Dendritic cell treated with granulocyte-macrophage colony-stimulating factor and Interleukin-4, amounts not matched to agents 40 ng/mL and 50 ng/mL, for 4 days (primary cell): Measurements from ENCODE around the gene SMIM34.
"Not testable (repeated sequence)": the region's sequence is repeated elsewhere in the genome, so short reads cannot be mapped to it uniquely, and the experiment has no call there.

Experiments
- H3K27ac Mint-ChIP-seq: one replicate; pipeline ENCODE4 v1.8.0; 2022; ENCODE audit warnings: mild to moderate bottlenecking, mixed read lengths
- H3K27me3 Mint-ChIP-seq: one replicate; pipeline ENCODE4 v1.8.0; 2022; ENCODE audit warnings: mild to moderate bottlenecking, mixed read lengths
- H3K36me3 Mint-ChIP-seq: one replicate; pipeline ENCODE4 v1.8.0; 2022; ENCODE audit warnings: low read depth, mixed read lengths
- H3K4me1 Mint-ChIP-seq: one replicate; pipeline ENCODE4 v1.8.0; 2022; ENCODE audit warnings: low read depth, mixed read lengths
- H3K4me3 Mint-ChIP-seq: one replicate; pipeline ENCODE4 v1.8.0; 2022; ENCODE audit warnings: mild to moderate bottlenecking, moderate library complexity, mixed read lengths
- H3K9me3 Mint-ChIP-seq: one replicate; pipeline ENCODE4 v1.8.0; 2022; ENCODE audit warnings: mixed read lengths
- intact Hi-C: fragments of 100-400 bp; cut with micrococcal nuclease; formaldehyde crosslinking; loops from one replicate; pipeline ENCODE4 v1.15.0; 2022

Gene SMIM34, protein sequence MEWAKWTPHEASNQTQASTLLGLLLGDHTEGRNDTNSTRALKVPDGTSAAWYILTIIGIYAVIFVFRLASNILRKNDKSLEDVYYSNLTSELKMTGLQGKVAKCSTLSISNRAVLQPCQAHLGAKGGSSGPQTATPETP

DNA sequence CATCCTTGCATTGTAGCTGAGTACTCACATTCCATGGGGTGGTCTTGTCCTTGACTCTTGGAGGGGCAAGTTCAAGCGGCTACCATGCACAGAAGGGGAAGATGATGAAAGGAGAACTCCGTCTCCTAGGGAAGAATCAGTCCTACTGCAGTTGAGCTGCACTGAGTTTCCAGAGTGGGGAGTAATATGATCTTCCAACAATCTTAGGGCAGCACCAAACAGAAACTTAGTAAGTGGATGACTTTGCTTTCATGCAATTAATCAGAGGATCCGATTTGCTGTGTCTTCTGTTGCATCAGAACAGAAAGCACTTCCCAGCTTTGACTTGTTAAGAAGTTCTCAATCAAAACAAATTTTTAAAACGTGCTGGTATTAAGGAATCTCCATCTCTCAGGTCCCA, at the start of gene SMIM34:
TSS of gene SMIM34 (minus strand) at position 147 of the 400 bp plus-strand sequence. CDS start at position 35, 112 bp downstream.
- H3K27ac Mint-ChIP-seq, H3K4me1 Mint-ChIP-seq, H3K27me3 Mint-ChIP-seq, intact Hi-C loops, H3K36me3 Mint-ChIP-seq, H3K4me3 Mint-ChIP-seq, H3K9me3 Mint-ChIP-seq: not testable (repeated sequence)

DNA sequence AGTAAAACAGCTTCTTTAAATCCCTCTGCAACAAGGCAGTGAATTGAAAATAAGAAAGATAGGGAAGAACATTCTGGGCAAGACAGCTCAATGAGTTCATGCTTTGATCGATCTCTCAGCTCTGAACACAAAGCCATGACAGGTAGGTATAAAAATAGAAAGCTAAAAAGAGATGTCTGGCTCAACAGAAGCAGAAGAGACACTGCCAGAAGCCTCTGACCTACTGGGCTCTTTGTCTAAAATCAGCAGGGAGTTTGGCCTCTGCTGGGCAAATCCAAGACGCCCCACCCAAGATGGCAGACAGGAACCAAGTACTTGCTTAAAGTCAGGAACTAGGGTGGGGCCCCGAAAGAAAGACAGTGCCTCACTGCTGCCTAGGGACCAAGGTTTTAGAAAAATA, 43.6 kb upstream of the SMIM34 start:
- H3K9me3 Mint-ChIP-seq, H3K27me3 Mint-ChIP-seq, H3K27ac Mint-ChIP-seq: not testable (repeated sequence)

DNA sequence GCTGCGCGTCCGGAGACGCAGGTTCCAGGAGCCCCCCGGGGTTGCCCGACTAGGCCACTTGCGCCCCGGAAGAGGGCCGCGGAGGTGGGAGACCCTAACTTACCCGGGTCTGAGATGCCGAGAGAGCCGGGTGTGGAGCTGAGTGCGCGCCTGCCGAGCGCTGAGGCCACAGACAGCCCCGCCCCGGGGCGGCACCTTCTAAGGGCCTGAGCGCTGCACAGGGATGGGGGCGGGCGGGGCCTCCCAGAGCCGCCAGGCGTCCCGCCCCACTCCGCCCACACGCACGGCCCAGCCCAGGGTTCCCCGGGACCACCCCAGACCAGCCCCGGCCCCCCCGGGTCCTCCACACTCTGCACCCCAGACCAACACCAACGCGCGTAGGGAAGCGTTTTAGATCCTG, 35.7 kb upstream of the SMIM34 start:
- H3K36me3 Mint-ChIP-seq, H3K27ac Mint-ChIP-seq, H3K9me3 Mint-ChIP-seq, H3K4me3 Mint-ChIP-seq, intact Hi-C loops, H3K27me3 Mint-ChIP-seq, H3K4me1 Mint-ChIP-seq: not testable (repeated sequence)

More for the DNA sequence above, 43.6 kb upstream of the SMIM34 start:
- intact Hi-C loops, H3K4me3 Mint-ChIP-seq, H3K36me3 Mint-ChIP-seq, H3K4me1 Mint-ChIP-seq: not testable (repeated sequence)

DNA sequence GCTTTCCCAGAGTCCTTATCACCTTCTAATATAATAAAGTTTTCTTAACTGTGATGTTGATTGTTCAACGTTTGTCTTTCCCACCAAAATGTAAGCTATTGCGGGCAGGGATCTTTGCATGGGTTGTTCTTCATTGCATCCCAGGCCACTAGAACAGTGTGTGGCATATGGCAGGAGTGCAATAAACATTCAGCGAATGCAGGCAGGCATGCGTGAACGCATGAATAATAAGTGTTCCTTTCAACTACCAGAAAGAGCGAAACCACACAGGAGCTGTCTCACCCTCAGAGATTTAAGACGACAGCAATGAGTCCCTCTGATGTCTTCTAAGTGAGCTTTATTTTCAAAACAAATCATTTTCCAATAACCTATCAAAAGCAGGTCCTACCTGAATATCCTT, 34.5 kb upstream of the SMIM34 start:
- H3K9me3 Mint-ChIP-seq, H3K4me3 Mint-ChIP-seq, intact Hi-C loops, H3K36me3 Mint-ChIP-seq, H3K27ac Mint-ChIP-seq, H3K27me3 Mint-ChIP-seq, H3K4me1 Mint-ChIP-seq: not testable (repeated sequence)

DNA sequence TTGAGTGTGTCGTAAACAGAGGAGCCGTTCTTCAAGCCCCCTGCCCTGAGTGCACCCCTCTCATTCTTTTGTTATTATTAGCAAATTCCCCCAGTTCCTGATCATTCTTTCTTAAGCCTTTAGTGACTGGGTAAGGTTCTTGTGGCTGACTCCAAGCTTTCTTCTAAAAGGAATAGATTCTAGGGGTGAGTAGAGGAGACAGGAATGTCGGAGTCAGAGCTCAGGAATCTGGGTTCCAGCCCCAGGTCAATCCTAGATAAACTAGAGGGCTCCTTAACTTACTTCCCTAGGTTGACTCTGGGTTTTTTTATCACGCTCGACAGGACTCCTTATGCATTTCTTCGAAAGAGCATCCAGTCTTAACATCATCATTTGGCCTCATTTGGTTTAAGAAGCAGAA, 32.4 kb upstream of the SMIM34 start:
- H3K9me3 Mint-ChIP-seq, H3K4me1 Mint-ChIP-seq, H3K27me3 Mint-ChIP-seq, H3K27ac Mint-ChIP-seq, intact Hi-C loops, H3K4me3 Mint-ChIP-seq, H3K36me3 Mint-ChIP-seq: not testable (repeated sequence)

DNA sequence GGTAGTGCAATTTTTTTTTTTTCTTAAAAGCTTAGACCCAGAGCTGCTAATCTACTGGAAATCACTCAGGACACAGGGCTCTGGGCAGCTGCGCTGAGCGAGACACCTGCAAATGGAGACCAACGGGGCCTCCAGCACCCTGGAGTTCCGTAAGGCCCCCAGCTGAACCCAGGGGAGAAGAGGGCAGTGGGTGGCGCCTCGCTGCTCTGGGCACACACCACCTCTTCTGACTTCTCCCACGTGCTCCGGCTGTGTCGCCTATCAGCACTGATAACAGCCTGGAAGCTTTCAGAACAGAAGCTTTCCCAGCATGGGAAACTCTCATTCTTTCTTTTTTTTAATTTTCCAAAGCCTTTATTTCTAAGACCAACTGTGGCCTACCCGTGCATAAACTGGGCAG, 31.9 kb upstream of the SMIM34 start:
- H3K36me3 Mint-ChIP-seq, intact Hi-C loops, H3K9me3 Mint-ChIP-seq, H3K27me3 Mint-ChIP-seq, H3K4me3 Mint-ChIP-seq, H3K27ac Mint-ChIP-seq, H3K4me1 Mint-ChIP-seq: not testable (repeated sequence)

DNA sequence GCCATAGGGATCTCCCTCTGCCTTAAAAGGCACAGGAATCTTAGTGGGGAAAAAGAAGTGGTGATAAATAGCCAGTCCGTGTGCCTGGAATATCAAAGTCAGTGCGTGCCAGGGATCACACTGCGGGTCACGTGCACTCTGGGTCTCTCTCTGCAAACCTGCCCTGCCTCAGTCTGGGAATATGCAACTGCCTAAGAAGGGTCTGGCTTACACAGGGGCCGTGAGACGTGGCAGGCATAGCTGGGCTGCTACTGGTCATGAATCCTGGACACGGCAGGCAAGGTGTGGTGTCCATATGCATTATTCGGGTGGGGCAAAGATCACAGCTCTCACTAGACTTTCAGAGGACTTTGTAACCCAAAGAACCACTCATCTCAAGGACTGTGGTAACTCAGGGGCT, 23.3 kb upstream of the SMIM34 start:
- intact Hi-C loops, H3K36me3 Mint-ChIP-seq, H3K27me3 Mint-ChIP-seq, H3K4me1 Mint-ChIP-seq, H3K27ac Mint-ChIP-seq, H3K4me3 Mint-ChIP-seq, H3K9me3 Mint-ChIP-seq: not testable (repeated sequence)

DNA sequence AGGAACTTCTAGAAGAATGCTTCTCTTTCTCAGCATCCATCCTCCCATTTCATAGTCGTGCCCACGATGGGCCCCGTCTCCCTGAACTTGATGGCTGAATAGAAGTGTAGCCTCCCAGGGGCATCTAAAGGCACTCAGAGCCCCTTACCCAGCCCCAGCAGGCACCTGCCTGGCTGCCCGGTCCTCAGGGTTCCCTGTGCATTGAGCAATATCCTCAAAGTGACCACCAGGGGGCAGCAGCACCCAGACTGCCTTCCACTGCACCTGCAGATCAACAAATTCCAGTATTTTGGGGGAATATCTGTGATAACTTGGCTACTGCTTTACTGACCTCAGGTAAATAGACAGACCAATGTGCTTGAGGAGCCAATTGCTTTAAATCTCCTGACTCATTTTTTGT, 19.7 kb upstream of the SMIM34 start:
- H3K4me1 Mint-ChIP-seq, H3K9me3 Mint-ChIP-seq, H3K36me3 Mint-ChIP-seq, H3K27me3 Mint-ChIP-seq, intact Hi-C loops, H3K4me3 Mint-ChIP-seq, H3K27ac Mint-ChIP-seq: not testable (repeated sequence)

DNA sequence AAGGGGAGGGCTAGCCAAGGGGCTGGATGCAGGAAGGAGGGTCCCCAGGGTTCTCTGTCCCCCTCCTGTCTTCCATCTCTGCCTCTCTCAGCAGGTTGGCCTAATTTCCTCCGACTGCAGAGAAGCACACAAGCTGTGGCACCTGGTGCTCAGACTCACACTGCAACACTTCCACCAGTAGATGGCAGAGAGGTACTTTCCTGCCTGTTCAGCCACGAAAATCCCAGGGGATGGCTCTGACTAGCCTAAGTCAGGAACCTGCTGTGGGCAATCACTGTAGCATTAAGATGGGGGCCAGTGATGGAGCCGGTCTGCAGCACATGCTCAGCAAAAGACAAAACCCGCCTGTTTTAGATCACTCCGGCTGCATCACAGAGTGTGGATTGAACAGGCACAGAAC, 6.0 kb upstream of the SMIM34 start:
- H3K36me3 Mint-ChIP-seq, H3K4me3 Mint-ChIP-seq, intact Hi-C loops, H3K4me1 Mint-ChIP-seq, H3K27me3 Mint-ChIP-seq, H3K9me3 Mint-ChIP-seq, H3K27ac Mint-ChIP-seq: not testable (repeated sequence)

DNA sequence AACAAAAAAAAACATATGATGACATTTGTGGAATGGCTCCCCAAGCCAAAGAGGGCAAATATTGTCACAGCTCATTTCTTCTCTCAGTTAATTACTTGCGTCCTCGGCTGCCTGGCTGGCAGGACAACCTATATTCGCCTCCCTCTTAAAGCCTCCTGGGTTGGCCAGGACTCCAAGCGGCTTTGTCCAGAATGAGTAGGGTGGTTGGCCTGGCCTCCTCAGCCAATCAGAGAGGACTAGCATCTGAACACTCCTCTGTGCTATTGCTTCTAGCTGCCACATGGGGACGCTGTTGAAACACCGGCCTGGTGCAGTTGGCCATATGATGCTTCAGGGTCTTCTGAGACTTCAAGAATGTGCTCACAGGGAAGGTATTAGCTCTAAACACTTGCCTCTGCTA, 4.7 kb upstream of the SMIM34 start:
- H3K36me3 Mint-ChIP-seq, intact Hi-C loops, H3K9me3 Mint-ChIP-seq, H3K4me1 Mint-ChIP-seq, H3K4me3 Mint-ChIP-seq, H3K27ac Mint-ChIP-seq, H3K27me3 Mint-ChIP-seq: not testable (repeated sequence)

DNA sequence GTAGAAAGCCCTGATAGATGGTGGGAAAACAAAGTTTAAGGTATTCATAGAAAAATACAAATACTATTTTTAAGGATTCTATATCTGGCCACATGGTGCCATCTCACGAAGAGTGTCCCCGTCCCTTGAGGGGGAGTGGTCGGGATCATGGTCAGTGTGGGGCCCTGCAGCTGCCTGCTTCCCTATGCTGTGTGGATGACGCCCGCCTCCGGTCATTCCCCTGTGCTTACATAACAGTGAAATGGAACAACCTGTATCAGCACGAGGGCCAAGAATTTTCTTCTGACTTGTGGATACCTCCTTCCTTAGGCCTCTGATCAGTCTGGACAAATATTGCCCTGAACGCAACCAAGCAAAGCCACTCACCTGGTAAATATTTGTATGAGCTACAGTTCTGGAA, 3.6 kb upstream of the SMIM34 start:
- H3K27me3 Mint-ChIP-seq, H3K4me1 Mint-ChIP-seq, H3K9me3 Mint-ChIP-seq, H3K36me3 Mint-ChIP-seq, H3K4me3 Mint-ChIP-seq, H3K27ac Mint-ChIP-seq, intact Hi-C loops: not testable (repeated sequence)

DNA sequence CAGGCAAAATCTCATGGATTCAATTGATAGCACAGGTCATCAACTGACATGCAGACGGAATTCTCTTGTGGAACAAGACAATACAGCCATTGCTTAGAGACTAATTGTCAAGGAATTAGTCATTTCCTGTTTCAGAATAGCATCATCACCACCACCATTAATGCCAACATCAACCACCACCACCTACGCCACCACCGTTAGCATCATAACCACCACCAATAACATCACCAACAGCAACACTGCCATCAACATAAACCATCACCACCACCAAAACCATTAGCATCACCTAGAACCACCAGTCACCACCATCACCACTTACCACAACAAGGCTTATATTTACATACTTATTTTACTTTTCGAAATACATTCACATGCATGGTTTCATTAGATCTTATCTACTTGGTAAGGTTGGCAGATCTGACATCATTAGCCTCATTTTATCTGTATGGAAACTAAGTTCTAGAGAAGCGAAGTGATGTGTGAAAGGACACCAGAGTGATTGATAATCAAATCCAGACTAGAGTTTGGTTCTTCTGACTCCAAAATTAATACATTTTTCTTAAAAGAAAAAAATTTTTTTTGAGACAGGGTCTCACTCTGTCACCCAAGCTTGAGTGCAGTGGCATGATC, 6.2 kb downstream of the SMIM34 start:
- intact Hi-C loops, H3K27ac Mint-ChIP-seq, H3K36me3 Mint-ChIP-seq, H3K9me3 Mint-ChIP-seq, H3K4me3 Mint-ChIP-seq, H3K4me1 Mint-ChIP-seq, H3K27me3 Mint-ChIP-seq: not testable (repeated sequence)

DNA sequence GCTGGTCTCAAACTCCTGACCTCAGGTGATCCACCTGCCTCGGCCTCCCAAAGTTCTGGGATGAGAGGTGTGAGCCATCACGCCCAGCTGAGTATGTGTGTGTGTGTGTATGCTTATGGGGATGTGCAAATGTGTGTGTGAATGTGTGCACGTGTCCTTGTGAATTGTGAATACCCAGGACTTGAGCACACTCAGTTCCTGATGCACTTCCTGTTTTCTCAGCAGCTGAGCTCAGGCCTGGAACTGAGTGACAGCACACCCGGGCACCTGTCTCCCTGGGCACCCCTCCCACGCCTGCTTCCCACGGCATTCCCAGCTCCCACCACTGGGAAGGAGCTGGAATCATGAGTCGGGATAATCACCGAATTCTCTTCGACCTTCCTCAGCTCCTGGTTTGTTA, 16.5 kb downstream of the SMIM34 start:
- H3K4me3 Mint-ChIP-seq, intact Hi-C loops, H3K9me3 Mint-ChIP-seq, H3K27ac Mint-ChIP-seq, H3K27me3 Mint-ChIP-seq, H3K4me1 Mint-ChIP-seq, H3K36me3 Mint-ChIP-seq: not testable (repeated sequence)

DNA sequence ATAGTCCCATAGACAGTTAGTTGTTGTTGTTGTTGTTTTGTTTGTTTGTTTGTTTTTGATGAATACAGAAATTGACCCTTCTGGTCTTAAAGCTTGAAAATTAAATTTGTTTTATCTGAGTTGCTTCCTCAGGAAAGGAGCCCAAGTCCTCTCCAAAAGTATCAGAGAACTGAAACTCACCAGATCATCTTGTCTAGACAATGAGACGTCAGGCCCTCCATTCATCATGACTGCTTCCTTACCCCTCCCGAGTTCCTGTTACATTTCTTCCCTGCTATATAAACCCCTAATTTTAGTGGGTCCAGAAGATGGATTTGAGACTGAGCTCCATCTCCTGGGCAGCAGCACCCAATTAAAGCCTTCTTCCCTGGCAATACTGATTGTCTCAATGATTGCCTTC, 17.1 kb downstream of the SMIM34 start:
- H3K4me1 Mint-ChIP-seq, intact Hi-C loops, H3K27ac Mint-ChIP-seq, H3K36me3 Mint-ChIP-seq, H3K27me3 Mint-ChIP-seq, H3K4me3 Mint-ChIP-seq, H3K9me3 Mint-ChIP-seq: not testable (repeated sequence)

DNA sequence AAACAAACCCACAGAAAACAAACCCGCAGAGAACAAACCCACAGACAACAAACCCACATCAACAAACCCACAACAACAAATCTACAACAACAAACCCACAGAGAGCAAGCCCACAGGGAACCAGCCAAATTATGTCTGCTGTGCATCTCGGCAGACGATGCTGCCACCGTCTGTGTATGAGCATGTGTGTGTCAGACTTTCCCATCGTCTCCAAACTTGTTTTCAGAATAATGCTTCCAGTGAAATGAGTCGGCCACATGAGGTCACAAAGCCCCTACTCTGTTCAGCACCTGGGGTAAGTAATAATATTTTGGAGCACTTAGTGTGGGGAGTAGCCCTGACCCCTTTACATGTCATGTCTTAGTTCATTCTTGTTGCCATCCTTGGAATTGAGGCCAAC, 17.6 kb downstream of the SMIM34 start:
- intact Hi-C loops, H3K36me3 Mint-ChIP-seq, H3K4me1 Mint-ChIP-seq, H3K27ac Mint-ChIP-seq, H3K4me3 Mint-ChIP-seq, H3K27me3 Mint-ChIP-seq, H3K9me3 Mint-ChIP-seq: not testable (repeated sequence)
